ENCODE data around the gene GRHL1. TPM values are rescaled to one million over a fixed set of nuclear protein-coding genes. Genes with fewer than 3 reads are reported as not detected.
A peak's percentile ranks its signal among the peaks of the same experiment; 100 is the strongest.

GRHL1 gene
- total RNA-seq, 2 experiments from 2014 or later: 1.2 to 2.0 TPM

- H3K4me1 Mint-ChIP-seq: peaks cover 5% of the 10 kb centered on the region
- no peak for DNase-seq
- peaks cover 12% of the 10 kb centered on the region for H3K36me3 Mint-ChIP-seq (ENCODE audit: low read depth)
- peaks cover 8% of the 10 kb centered on the region for H3K27me3 Mint-ChIP-seq
- no peak overlapping the region for H3K27ac Mint-ChIP-seq
- POLR2A ChIA-PET: interaction anchor here (0.6 kb wide), 1 partner anchor 383 kb away, joined by 3 read pairs; no protein-coding TSS in a partner anchor
- no peaks in the 10 kb centered on the region for H3K9me3 Mint-ChIP-seq
- CTCF ChIA-PET: interaction anchor here (1.1 kb wide), 1 partner anchor 141 kb away, joined by 3 read pairs; no protein-coding TSS in a partner anchor
- no peak overlapping the region for H3K4me3 Mint-ChIP-seq
Observed at GRCh38 chr2:9939587-9940485, 11.7 kb upstream of the GRHL1 start.

- CTCF ChIA-PET: interaction anchor here (2.5 kb wide), 1 partner anchor 27 kb away, joined by 6 read pairs; no protein-coding TSS in a partner anchor
Observed at GRCh38 chr2:9941196-9941995, 10.1 kb upstream of the GRHL1 start.

GRCh38 chr2:9941996-9942390, 9.5 kb upstream of the GRHL1 start:
- H3K27ac Mint-ChIP-seq: no peak overlapping the region
- DNase-seq: no peak
- POLR2A ChIA-PET: no interaction called here
- H3K4me3 Mint-ChIP-seq: no peak overlapping the region
- H3K27me3 Mint-ChIP-seq: peaks cover 26% of the 10 kb centered on the region
- H3K4me1 Mint-ChIP-seq: peaks cover 5% of the 10 kb centered on the region
- H3K36me3 Mint-ChIP-seq (ENCODE audit: low read depth): peaks cover 2% of the 10 kb centered on the region
- CTCF ChIA-PET: interaction anchor here (1.9 to 2.5 kb wide), 2 partner anchors 27 to 128 kb away, joined by 4 to 6 read pairs; no protein-coding TSS in a partner anchor
- no peaks in the 10 kb centered on the region for H3K9me3 Mint-ChIP-seq

More at GRCh38 chr2:9941196-9941995, 10.1 kb upstream of the GRHL1 start:
- no peak for DNase-seq
- peaks cover 5% of the 10 kb centered on the region for H3K36me3 Mint-ChIP-seq (ENCODE audit: low read depth)
- POLR2A ChIA-PET: no interaction called here
- H3K9me3 Mint-ChIP-seq: no peaks in the 10 kb centered on the region
- H3K27me3 Mint-ChIP-seq: peaks cover 22% of the 10 kb centered on the region
- no peak overlapping the region for H3K27ac Mint-ChIP-seq
- peaks cover 5% of the 10 kb centered on the region for H3K4me1 Mint-ChIP-seq
- H3K4me3 Mint-ChIP-seq: no peak overlapping the region

GRCh38 chr2:9944330-9944758, 7.1 kb upstream of the GRHL1 start:
- H3K4me3 Mint-ChIP-seq: no peak overlapping the region
- CTCF ChIA-PET: interaction anchor here (1.0 to 2.7 kb wide), 2 partner anchors 41 to 128 kb away, joined by 5 to 15 read pairs; no protein-coding TSS in a partner anchor
- DNase-seq: no peak
- H3K27me3 Mint-ChIP-seq: peaks cover 37% of the 10 kb centered on the region
- H3K36me3 Mint-ChIP-seq (ENCODE audit: low read depth): no peaks in the 10 kb centered on the region
- H3K9me3 Mint-ChIP-seq: no peaks in the 10 kb centered on the region
- H3K4me1 Mint-ChIP-seq: peaks cover 5% of the 10 kb centered on the region
- no peak overlapping the region for H3K27ac Mint-ChIP-seq
- POLR2A ChIA-PET: interaction anchor here (1.1 kb wide), 1 partner anchor 16 kb away, joined by 3 read pairs; no protein-coding TSS in a partner anchor

GRCh38 chr2:9945596-9945995, 5.9 kb upstream of the GRHL1 start:
- POLR2A ChIA-PET: no interaction called here
- no peak overlapping the region for H3K27ac Mint-ChIP-seq
- no peaks in the 10 kb centered on the region for H3K36me3 Mint-ChIP-seq (ENCODE audit: low read depth)
- CTCF ChIA-PET: interaction anchor here (2.7 kb wide), 1 partner anchor 39 kb away, joined by 15 read pairs; no protein-coding TSS in a partner anchor
- no peaks in the 10 kb centered on the region for H3K9me3 Mint-ChIP-seq
- no peak for DNase-seq
- peaks cover 8% of the 10 kb centered on the region for H3K4me1 Mint-ChIP-seq
- peaks cover 46% of the 10 kb centered on the region for H3K27me3 Mint-ChIP-seq
- no peak overlapping the region for H3K4me3 Mint-ChIP-seq

- Mint-ChIP-seq H3K4me3 (no peak overlapping the region), H3K4me1 (peaks cover 5% of the 10 kb centered on the region), H3K36me3 (ENCODE audit: low read depth) (no peaks in the 10 kb centered on the region), H3K27ac (no peak overlapping the region), H3K9me3 (no peaks in the 10 kb centered on the region), H3K27me3 (peaks cover 47% of the 10 kb centered on the region)
- DNase-seq: no peak
- CTCF ChIA-PET: no interaction called here
- POLR2A ChIA-PET: no interaction called here
Observed at GRCh38 chr2:9946076-9946475, 5.4 kb upstream of the GRHL1 start.

- H3K9me3 Mint-ChIP-seq: no peaks in the 10 kb centered on the region
- no peaks in the 10 kb centered on the region for H3K36me3 Mint-ChIP-seq (ENCODE audit: low read depth)
- ChIA-PET POLR2A (no interaction called here), CTCF (interaction anchor here (0.5 to 1.5 kb wide), 2 partner anchors 146 to 1506 kb away, joined by 3 read pairs; no protein-coding TSS in a partner anchor)
- no peak overlapping the region for H3K27ac Mint-ChIP-seq
- DNase-seq: no peak
- peaks cover 47% of the 10 kb centered on the region for H3K27me3 Mint-ChIP-seq
- peaks cover 3% of the 10 kb centered on the region for H3K4me1 Mint-ChIP-seq
- H3K4me3 Mint-ChIP-seq: no peak overlapping the region
Observed at GRCh38 chr2:9946818-9947217, 4.7 kb upstream of the GRHL1 start.

GRCh38 chr2:9948721-9949120, 2.8 kb upstream of the GRHL1 start:
- peaks cover 9% of the 10 kb centered on the region for H3K4me1 Mint-ChIP-seq
- no peak overlapping the region for H3K4me3 Mint-ChIP-seq
- CTCF ChIA-PET: interaction anchor here (0.6 to 2.6 kb wide), 2 partner anchors 35 to 486 kb away, joined by 3 to 12 read pairs; no protein-coding TSS in a partner anchor
- DNase-seq: no peak
- peaks cover 58% of the 10 kb centered on the region for H3K27me3 Mint-ChIP-seq
- no peaks in the 10 kb centered on the region for H3K36me3 Mint-ChIP-seq (ENCODE audit: low read depth)
- POLR2A ChIA-PET: no interaction called here
- H3K27ac Mint-ChIP-seq: no peak overlapping the region
- H3K9me3 Mint-ChIP-seq: no peaks in the 10 kb centered on the region

GRCh38 chr2:9949239-9949991, 2.1 kb upstream of the GRHL1 start:
- DNase-seq: no peak
- Mint-ChIP-seq H3K27ac (no peak overlapping the region), H3K4me3 (peak overlapping the region; percentile 75), H3K36me3 (ENCODE audit: low read depth) (no peaks in the 10 kb centered on the region), H3K4me1 (peaks cover 9% of the 10 kb centered on the region), H3K27me3 (peaks cover 60% of the 10 kb centered on the region), H3K9me3 (no peaks in the 10 kb centered on the region)
- ChIA-PET CTCF (interaction anchor here (0.6 to 2.6 kb wide), 2 partner anchors 35 to 486 kb away, joined by 3 to 12 read pairs; no protein-coding TSS in a partner anchor), POLR2A (interaction anchor here (0.6 to 1.2 kb wide), 2 partner anchors 106 to 204 kb away, joined by 3 read pairs; partner anchors contain the start of gene TAF1B)

GRCh38 chr2:9949992-9950520, 1.4 kb upstream of the GRHL1 start:
- Mint-ChIP-seq H3K9me3 (no peaks in the 10 kb centered on the region), H3K27ac (no peak overlapping the region), H3K27me3 (peaks cover 60% of the 10 kb centered on the region), H3K4me1 (peaks cover 9% of the 10 kb centered on the region), H3K36me3 (ENCODE audit: low read depth) (no peaks in the 10 kb centered on the region), H3K4me3 (peak overlapping the region; percentile 75)
- DNase-seq: no peak
- ChIA-PET CTCF (interaction anchor here (2.6 kb wide), 1 partner anchor 34 kb away, joined by 12 read pairs; no protein-coding TSS in a partner anchor), POLR2A (interaction anchor here (1.1 to 1.2 kb wide), 2 partner anchors 93 to 107 kb away, joined by 3 read pairs; partner anchors contain the start of genes KLF11 and TAF1B)

- peaks cover 55% of the 10 kb centered on the region for H3K27me3 Mint-ChIP-seq
Observed at GRCh38 chr2:9950521-9951271, 797 bp upstream of the GRHL1 start.

More at GRCh38 chr2:9950521-9951271, 797 bp upstream of the GRHL1 start:
- H3K4me3 Mint-ChIP-seq: peak overlapping the region; percentile 75
- ChIA-PET POLR2A (interaction anchor here (1.1 kb wide), 1 partner anchor 93 kb away, joined by 3 read pairs; the partner anchor contains the start of gene KLF11), CTCF (no interaction called here)
- H3K36me3 Mint-ChIP-seq (ENCODE audit: low read depth): no peaks in the 10 kb centered on the region
- no peaks in the 10 kb centered on the region for H3K9me3 Mint-ChIP-seq
- H3K4me1 Mint-ChIP-seq: peaks cover 9% of the 10 kb centered on the region
- no peak overlapping the region for H3K27ac Mint-ChIP-seq
- DNase-seq: no peak

All from activated CD4-positive, alpha-beta memory T cell treated with anti-CD3 and anti-CD28 coated beads, Interleukin-2, amount 10 ng/mL, durations not matched to agents 7 days and 5 days (primary cell).